HG03135 (cell line): ENCODE results near the gene SRP68.
"Not testable (repeated sequence)": the region's sequence is repeated elsewhere in the genome, so short reads cannot be mapped to it uniquely, and the experiment has no call there.

Source experiments
- ATAC-seq: cut with Tn5 transposase; IDR thresholded peaks from one replicate; pipeline ENCODE4 v1.9.1; 2021; ENCODE audit warnings: mild to moderate bottlenecking, moderate library complexity; ENCODE audit not compliant: unreplicated experiment

SRP68 gene

DNA sequence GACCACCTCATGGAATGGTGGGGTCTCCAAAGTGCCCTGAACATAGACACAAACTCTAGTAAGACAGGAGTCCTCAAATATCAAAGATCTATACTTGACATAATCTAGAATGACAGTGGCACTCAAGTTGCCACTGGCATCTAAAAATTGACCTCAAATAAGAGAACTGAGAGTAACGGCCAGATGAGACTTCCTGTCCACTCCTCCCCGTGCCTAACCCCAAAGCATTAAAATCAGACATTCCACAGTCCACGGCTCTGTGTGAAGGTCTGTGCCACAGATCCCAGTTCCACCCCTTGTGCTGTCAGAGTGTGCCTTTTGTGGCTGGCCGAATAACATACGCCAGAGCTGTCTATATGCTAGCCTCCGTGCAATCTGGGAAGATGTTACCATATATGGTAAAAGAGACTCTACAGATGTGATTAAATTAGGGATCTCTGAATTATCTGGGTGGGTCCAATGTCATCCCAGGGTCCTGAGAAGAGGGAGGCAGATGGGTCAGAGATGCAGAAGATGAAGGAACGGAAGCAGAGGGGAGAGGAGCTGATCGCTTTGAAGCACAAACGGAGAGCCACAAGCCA is 24.2 kb downstream of the SRP68 start:
- no peak for ATAC-seq

- ATAC-seq = no peak
Observed at GRCh38 chr17:76046064-76046463, 26.3 kb downstream of the SRP68 start.

DNA sequence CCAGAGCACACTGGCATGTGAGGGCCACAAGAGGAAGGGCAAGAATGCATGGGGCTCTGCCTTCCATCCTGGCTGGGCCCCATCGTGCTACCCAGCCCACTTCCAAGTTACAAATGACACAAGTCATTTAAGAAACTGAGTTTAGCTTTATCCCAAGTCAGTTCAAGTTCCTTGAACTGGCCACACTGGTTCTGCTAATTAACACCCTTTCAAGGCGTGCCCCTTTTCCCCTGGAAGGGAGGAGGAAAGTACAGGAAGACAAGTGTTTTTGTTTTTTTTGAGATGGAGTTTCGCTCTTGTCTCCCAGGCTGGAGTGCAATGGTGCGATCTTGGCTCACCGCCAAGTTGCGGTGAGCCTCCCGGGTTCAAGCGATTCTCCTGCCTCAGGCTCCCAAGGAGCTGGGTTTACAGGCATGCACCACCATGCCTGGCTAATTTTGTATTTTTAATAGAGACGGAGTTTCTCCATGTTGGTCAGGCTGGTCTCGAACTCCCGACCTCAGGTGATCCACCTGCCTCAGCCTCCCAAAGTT is 27.8 kb downstream of the SRP68 start:
- ATAC-seq = not testable (repeated sequence)

DNA sequence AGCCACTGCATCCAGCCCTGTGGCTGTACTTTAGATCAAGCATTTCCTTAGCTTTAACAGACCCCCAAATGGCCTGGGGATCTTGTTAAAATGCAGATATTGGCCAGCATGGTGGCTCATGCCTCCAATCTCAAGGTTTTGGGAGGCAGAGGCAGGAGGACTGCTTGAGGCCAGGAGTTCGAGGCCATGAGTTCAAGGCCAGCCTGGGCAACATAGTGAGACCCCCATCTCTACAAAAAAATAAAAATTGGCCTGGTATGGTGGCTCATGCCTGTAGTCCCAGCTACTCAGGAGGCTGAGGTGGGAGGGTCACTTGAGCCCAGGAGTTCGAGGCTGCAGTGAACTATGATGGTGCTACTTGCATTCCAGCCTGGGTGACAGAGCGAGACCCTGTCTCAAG is 29.4 kb downstream of the SRP68 start:
- ATAC-seq = not testable (repeated sequence)

GRCh38 chr17:76040376-76040775 is 31.9 kb downstream of the SRP68 start:
- ATAC-seq = no peak

- no peak for ATAC-seq
Observed at GRCh38 chr17:76039121-76039520, 33.2 kb downstream of the SRP68 start.

DNA sequence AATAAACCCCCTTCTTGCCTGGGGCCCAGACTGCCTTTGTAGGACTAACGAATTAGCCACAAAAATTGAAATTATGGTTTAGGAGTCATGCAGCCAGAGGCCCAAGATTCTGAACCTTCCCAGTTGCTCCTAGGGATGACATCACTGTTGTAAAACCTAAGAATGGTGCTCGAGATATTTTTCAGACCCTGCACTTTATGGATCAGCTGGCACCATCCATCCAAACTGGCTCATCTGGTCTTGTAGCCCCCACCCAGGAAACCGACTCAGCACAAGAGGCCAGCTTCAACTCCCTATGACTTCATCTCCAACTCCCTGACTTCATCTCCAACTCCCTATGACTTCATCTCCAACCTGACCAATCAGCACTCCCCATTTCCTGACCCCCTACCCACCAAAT is 34.3 kb downstream of the SRP68 start:
- no peak for ATAC-seq

DNA sequence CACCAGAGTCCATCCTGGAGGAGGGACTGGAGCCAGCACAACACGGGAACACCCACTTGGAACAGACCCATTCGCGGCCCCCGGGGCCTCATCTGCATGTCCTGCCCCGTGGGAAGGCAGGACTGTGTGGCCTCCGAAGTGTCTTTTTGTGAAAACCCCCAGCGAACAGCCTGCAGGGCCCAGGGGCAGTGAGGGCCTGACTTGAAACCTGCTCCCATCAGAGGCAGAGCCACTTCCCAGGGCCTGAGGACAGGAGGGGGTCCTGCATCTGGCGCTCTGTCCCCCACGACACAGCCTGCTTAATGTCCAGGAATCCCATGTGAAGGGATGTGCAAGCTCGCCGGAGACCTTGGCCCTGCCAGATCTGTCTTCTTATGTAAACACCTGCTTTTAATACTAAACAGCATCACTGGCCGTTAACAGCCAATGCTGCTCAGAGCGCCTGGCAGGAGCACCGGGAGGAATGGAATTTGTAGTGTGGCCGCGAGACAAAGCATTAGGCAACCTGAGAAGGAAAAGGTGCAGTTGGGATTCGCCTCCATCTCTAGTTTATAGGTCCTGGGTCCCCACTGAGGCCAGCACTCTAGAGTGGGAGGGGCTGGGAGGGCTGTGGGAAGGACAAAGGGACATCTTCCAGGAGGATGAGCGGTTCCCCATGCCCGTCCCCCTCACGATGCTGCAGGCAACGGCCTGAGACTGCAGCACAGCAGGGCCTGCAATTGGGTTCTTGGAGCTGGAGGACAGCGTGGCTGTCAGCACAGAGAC is 35.6 kb downstream of the SRP68 start:
- no peak for ATAC-seq

GRCh38 chr17:76034428-76035350 is 37.6 kb downstream of the SRP68 start:
- ATAC-seq = no peak

DNA sequence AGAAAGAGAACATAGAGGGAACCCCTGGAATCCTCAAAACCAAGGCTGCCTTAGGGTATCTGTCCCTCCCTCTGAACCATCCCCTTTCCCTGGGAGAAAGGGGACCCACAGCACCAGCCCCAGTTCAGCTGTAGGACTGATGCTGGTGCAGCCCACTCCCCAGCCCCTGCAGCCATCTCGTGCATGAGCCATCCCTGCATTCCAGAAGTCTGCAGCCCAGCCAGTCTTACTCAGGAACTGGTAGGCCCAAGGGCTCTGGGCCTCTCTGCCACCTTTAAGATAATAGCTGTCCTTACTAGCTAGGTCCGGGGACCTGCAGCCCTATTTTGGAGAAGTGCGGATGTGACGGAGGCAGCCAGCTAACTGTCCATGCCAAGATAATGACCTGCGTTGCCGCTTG is 39.2 kb downstream of the SRP68 start:
- no peak for ATAC-seq

DNA sequence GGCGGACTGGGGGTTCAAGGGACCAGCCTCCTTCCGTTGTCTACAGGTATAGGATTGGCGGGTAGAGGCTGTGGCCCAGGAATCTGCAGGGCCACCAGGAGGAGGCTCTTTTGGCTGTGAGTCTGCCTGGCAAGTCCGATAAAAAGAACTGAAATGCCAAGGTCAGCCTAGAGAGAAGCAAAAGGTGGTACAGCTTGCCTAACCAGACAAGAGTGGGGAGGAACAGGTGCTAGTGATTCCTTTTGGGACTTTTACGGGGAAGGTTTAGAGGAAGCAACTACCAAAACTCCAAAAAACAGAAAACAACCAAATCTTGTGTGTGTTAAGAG is 39.6 kb downstream of the SRP68 start:
- ATAC-seq = no peak

DNA sequence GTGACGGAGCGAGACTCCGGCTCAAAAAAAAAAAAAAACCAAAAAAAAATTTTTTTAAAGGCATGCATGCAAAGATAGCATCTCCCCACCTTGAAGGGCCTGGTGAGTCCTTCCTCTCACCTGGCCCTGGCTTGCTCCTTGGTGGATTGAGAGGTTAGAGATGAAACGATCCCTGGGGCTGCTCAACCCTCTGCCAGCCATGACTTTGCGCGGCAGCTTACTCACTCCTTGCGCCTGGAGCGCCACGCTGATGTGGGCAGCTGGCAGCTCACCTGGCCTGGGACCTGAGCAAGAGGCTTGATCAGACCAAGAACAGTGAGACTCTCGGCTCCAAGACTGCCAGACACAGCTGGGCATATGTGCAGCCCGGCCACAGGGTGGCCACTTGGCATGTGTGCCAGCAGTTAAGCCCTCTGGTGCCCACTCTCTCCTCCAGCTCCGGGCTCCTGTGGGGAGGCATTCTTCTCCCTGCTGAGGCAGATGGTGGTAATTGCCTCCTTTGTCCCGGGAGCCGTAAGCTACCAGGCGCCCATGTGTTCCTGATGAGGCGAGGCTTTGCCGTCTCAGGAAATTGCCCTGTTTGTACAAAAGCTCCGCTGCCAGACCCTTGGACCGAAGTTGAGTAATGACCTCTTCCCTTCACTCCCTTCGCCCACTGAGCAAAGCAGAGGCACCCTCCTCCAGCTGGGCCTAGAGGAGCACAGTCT is 40.1 kb downstream of the SRP68 start:
- no peak for ATAC-seq

DNA sequence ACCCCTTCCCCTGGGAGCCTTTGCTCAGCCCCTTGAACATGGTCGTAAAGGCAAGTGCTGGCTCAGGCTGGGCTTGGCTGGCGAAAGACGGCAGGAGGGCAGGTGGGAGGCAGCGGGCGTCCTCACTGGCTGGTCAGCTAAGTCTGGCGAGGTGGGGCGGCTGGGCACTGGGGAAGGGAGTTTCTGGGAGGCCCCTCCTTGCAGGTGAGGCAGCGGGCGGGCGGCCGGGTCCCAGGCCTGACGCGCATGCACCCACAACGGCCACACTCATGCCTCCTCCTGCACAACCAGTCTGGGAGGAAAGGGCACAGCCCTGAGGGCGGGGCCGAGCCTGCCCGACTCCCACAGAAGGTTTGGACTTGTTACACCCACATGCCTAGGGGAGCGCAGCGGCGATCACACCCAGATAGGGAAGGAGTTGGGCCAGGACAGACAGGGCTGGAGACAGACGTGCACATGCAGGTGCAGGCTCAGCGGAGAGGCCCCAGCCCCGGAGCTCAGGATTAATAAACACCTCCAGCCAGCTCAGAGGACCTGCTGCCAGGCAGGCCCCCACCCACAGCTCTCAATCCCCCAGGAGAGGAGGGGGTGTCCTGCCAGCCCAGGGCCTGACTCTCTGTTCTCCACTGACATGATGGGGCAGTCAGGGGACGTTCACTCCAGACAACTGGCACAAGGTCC is 45.0 kb downstream of the SRP68 start, which contains the start of gene EVPL:
Gene EVPL, minus strand, starts transcription at position 148 of the 681 bp plus-strand sequence. Its CDS starts 108 bp downstream, at position 40.
- ATAC-seq = no peak

DNA sequence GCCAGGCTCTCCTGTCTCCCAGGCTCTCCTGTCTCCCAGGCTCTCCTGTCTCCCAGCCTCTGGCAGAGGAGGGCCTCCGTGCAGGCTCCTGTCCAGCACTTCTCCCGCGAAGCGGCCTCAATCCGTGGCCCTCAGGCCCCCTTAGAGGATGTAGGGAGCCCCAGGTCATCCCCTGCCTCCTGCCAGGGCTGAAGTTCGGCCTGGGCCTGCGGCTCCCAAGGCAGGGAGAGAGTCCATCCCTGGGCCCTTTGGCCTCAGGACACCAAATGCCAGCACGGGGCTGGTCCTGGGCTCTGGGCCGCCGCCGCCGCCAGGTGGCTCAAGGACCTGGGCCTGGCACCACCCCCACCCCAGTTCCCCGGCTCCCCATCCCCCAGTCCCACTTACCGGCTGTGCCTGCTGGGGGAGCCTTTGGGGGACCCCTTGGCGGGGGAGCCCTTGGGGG is 45.6 kb downstream of the SRP68 start:
- ATAC-seq = no peak

DNA sequence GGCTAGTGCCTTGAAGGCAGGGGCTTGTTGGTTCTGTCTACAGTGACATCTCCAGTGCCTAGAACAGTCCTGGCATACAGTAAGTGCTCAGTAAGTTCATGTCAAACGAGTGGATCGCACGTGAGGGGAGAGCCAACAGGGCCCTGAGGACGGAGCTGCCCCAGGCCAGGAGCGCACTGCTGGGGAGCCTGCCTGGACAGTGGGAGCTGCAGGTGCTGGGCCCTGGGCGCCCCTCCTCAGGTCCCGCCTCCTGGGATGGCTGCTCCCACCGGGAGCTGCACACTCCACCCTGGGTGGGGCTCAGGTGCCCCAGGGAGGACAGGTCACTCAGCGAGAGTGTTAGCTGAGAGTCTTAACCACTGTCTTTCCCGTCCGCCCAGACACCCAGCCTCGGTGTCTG is 47.0 kb downstream of the SRP68 start:
- ATAC-seq = no peak

DNA sequence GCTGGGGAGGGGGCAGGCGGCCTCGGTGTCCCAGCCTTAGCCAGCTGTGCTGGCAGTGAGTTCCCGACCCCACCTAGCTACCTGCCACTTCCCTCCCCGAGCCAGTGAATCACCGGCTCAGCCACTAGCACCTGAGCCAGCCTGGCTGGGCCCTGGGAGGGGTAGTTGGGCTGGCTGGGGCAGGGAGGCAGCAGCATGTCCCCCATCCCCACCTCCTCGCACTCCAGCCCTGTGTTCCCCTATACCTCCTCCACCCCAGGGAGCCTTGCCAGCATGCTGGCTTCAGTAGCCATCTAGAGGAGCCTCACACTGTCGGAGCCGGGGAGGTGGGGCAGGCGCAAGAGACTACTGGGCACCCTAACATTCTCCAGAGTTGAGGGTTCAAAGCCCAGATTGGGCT is 48.0 kb downstream of the SRP68 start:
- ATAC-seq = no peak

DNA sequence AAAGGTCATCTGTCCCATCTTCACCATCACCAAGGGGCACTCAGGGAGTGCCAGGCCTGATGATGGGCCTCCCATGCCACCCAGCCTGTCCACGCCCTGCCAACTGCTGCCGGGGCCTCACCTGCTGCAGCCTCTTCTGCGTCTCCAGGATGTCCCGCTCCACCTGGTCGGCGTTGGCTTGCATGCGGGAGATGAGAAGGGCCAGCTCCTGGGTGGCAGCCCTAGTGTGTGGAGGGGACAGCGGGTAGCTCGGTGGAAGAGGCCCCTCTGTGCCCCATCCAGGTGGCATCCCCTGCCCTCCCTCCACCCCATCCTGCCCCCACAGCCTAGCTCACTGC is 48.4 kb downstream of the SRP68 start:
- no peak for ATAC-seq

- no peak for ATAC-seq
Observed at GRCh38 chr17:76022973-76023899, 49.1 kb downstream of the SRP68 start.

DNA sequence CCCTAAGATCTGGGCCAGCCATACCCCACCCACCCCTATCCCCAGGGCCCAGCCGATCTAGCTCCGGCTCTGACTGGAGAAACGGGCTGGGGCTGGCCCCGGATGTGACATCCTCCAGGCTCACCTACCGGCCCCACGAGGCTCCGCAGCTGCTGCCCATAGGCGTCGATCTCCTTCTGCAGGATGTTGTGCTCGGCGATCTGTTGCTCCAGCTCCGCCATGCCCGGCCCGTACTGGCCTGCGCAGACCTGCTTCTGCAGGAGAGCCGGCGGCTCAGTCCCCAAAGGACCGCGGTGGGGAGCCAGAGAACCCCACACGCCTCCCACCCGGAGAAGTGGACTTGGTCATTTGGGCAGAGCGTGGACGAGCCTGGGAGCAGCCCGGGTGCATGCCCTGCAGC is 50.0 kb downstream of the SRP68 start:
- no peak for ATAC-seq
